Smooth muscle cell (in vitro differentiated cells): ENCODE results near the gene NMNAT3. TPM values are rescaled to one million over a fixed set of nuclear protein-coding genes. Genes with fewer than 3 reads are reported as not detected.

Experiments
- DNase-seq: peaks from one replicate; lab custom pipeline; 2025; ENCODE audit not compliant: unreplicated experiment; lab: John Stamatoyannopoulos, UW
- H2AFZ ChIP-seq: fragments of 200-600 bp; sonication (generic); 2 replicates; pipeline ENCODE4 v1.6.0; 2016; ENCODE audit warnings: antibody characterized with exemption, low read depth, mild to moderate bottlenecking
- H3F3A ChIP-seq: fragments of 200-600 bp; sonication (generic); 2 replicates; pipeline ENCODE4 v1.6.0; 2017; ENCODE audit warnings: antibody characterized with exemption, low read depth
- H3K27ac ChIP-seq: fragments of 200-600 bp; sonication (generic); 2 replicates; pipeline ENCODE4 v1.5.1; 2016; ENCODE audit warnings: low read depth, mild to moderate bottlenecking
- H3K27me3 ChIP-seq: fragments of 200-600 bp; sonication (generic); 2 replicates; pipeline ENCODE4 v1.6.1; 2016; ENCODE audit warnings: low read depth, mild to moderate bottlenecking
- H3K36me3 ChIP-seq: fragments of 200-600 bp; sonication (generic); 2 replicates; pipeline ENCODE4 v1.5.1; 2016; ENCODE audit warnings: low read depth
- H3K4me1 ChIP-seq: fragments of 200-600 bp; sonication (generic); 2 replicates; pipeline ENCODE4 v1.5.1; 2016; ENCODE audit warnings: low read depth
- H3K4me2 ChIP-seq: fragments of 200-600 bp; sonication (generic); 2 replicates; pipeline ENCODE4 v1.6.0; 2016; ENCODE audit warnings: mild to moderate bottlenecking
- H3K4me3 ChIP-seq: fragments of 200-600 bp; sonication (generic); 2 replicates; pipeline ENCODE4 v1.5.1; 2016; ENCODE audit warnings: mild to moderate bottlenecking
- H3K79me2 ChIP-seq: fragments of 200-600 bp; sonication (generic); 2 replicates; pipeline ENCODE4 v1.6.0; 2016; ENCODE audit warnings: low read depth, mild to moderate bottlenecking
- H3K9ac ChIP-seq: fragments of 200-600 bp; sonication (generic); 2 replicates; pipeline ENCODE4 v1.6.0; 2016; ENCODE audit warnings: low read depth
- H3K9me3 ChIP-seq: fragments of 200-600 bp; sonication (generic); replicated peaks from 2 replicates; pipeline ENCODE4 v1.5.1; 2016; ENCODE audit warnings: low read depth
- H4K20me1 ChIP-seq: fragments of 200-600 bp; sonication (generic); 2 replicates; pipeline ENCODE4 v1.6.0; 2016; ENCODE audit warnings: low read depth
- WGBS: methylation state at CpG from one replicate; pipeline ENCODE4 v1.1.7; 2016; ENCODE audit warnings: low lambda C conversion rate; 5-methylcytosine and 5-hydroxymethylcytosine counted together
- polyA plus RNA-seq: library from polyadenylated mRNA; unstranded; fragments of >200 nt; fragmentation: Nextera tagmentation; extraction: Ambion mirVana; gene quantifications from 2 replicates; pipeline ENCODE4 v1.2.1, GENCODE V29; 2016
- total RNA-seq: library from RNA; depleted of rRNA; stranded (reverse); fragments of >200 nt; gene quantifications from 2 replicates; pipeline ENCODE4 v1.2.3, GENCODE V29; 2014
- TF ChIP-seq, protein P1 (sequence below): fragments of 200-600 bp; sonication (generic); IDR thresholded peaks from 2 replicates; pipeline ENCODE4 v1.5.1; 2017; ENCODE audit warnings: borderline replicate concordance, mild to moderate bottlenecking, antibody characterized with exemption; ENCODE audit not compliant: insufficient read depth, poor library complexity, severe bottlenecking

Gene NMNAT3
- total and polyA plus RNA-seq, 2 experiments from 2014 or later, result 0.18 to 0.65 TPM

DNA sequence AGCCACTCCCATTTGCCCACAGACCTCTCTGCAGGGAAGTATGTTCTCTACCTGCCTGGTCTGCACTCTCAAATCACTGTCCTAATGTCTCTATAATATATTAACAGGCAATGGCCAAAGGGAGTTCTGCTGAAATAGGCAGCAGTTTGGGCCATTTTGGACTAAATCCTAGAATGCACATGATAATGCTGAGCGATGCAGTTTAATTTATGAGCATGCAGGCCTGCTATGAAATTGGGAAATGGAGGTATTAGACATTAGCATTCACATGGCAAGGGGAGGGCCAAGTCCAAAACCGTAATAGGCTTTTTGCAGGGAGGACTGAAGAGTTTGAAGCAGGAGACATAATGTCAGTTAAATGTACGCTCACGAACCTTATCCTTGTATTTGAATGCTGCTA, 31.3 kb downstream of the NMNAT3 start:
- Histone ChIP-seq H3K9ac (no peak overlapping the region), H3K4me2 (no peak overlapping the region), H3K27ac (no peak overlapping the region), H2AFZ (no peak overlapping the region), H3F3A (no peaks in the 10 kb centered on the region), H4K20me1 (no peaks in the 10 kb centered on the region), H3K79me2 (no peaks in the 10 kb centered on the region), H3K36me3 (no peaks in the 10 kb centered on the region), H3K4me3 (no peak overlapping the region), H3K9me3 (no peaks in the 10 kb centered on the region), H3K27me3 (no peaks in the 10 kb centered on the region), H3K4me1 (no peaks in the 10 kb centered on the region)
- 95% methylated on average over 4 of the region's 4 CpGs for WGBS
- TF ChIP-seq, protein P1, sequence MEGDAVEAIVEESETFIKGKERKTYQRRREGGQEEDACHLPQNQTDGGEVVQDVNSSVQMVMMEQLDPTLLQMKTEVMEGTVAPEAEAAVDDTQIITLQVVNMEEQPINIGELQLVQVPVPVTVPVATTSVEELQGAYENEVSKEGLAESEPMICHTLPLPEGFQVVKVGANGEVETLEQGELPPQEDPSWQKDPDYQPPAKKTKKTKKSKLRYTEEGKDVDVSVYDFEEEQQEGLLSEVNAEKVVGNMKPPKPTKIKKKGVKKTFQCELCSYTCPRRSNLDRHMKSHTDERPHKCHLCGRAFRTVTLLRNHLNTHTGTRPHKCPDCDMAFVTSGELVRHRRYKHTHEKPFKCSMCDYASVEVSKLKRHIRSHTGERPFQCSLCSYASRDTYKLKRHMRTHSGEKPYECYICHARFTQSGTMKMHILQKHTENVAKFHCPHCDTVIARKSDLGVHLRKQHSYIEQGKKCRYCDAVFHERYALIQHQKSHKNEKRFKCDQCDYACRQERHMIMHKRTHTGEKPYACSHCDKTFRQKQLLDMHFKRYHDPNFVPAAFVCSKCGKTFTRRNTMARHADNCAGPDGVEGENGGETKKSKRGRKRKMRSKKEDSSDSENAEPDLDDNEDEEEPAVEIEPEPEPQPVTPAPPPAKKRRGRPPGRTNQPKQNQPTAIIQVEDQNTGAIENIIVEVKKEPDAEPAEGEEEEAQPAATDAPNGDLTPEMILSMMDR, result no peak
- no peak for DNase-seq

DNA sequence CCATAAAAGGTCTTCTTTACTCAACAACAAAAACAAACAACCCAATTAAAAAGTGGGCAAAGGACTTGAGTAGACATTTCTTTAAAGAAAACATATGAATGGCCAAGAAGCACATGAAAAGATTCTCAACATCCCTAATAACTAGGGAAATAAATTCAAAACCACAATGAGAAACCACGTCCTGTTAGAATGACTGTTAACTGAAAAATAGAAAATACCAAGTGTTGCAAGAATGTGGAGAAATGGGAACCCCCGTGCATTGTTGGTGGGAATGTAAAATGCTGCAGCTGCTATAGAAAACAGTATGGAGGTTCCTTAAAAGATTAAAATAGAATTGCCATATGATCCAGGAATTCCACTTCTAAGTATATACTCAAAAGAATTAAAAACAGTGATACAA, 34.8 kb downstream of the NMNAT3 start:
- H3K36me3 ChIP-seq, result no peaks in the 10 kb centered on the region
- H3K9me3 ChIP-seq, result no peaks in the 10 kb centered on the region
- H3K4me3 ChIP-seq, result no peak overlapping the region
- H4K20me1 ChIP-seq, result no peaks in the 10 kb centered on the region
- no peaks in the 10 kb centered on the region for H3K79me2 ChIP-seq
- H3K27ac ChIP-seq, result no peak overlapping the region
- no peak overlapping the region for H3K4me2 ChIP-seq
- no peak overlapping the region for H3K9ac ChIP-seq
- no peak overlapping the region for H2AFZ ChIP-seq
- TF ChIP-seq, protein P1, result no peak
- H3K4me1 ChIP-seq, result no peaks in the 10 kb centered on the region
- no peaks in the 10 kb centered on the region for H3F3A ChIP-seq
- 53% methylated on average over 2 of the region's 2 CpGs for WGBS
- no peak for DNase-seq
- no peaks in the 10 kb centered on the region for H3K27me3 ChIP-seq

- Histone ChIP-seq H3K4me2 (no peak overlapping the region), H3K9ac (no peak overlapping the region), H3K79me2 (no peaks in the 10 kb centered on the region), H3K36me3 (no peaks in the 10 kb centered on the region), H3K27ac (no peak overlapping the region), H3F3A (no peaks in the 10 kb centered on the region), H2AFZ (no peak overlapping the region), H4K20me1 (no peaks in the 10 kb centered on the region), H3K4me1 (no peaks in the 10 kb centered on the region), H3K9me3 (no peaks in the 10 kb centered on the region), H3K4me3 (no peak overlapping the region), H3K27me3 (no peaks in the 10 kb centered on the region)
- TF ChIP-seq, protein P1, result no peak
- WGBS, result 87% methylated on average over 1 of the region's 1 CpG
- DNase-seq, result no peak
Measured at GRCh38 chr3:139640456-139640855, 37.3 kb downstream of the NMNAT3 start.

DNA sequence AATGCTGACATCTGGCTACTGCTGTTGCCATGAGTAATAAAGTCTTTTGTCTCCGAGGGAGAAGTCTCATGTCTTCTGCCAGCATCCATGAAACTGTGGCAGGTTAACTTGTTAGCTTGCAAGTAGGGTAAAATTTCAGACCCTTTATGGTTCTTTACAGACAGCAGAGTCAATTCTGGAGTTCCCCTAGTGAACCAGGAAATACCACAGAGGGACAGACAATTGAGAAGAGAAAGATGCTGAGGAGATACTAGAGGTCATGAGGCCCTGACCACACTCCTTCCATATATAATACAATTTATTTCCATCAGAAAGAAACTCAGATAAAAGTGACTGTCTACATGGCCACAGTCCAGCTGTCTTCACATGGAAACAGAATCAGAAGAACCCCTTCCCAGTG, 38.1 kb downstream of the NMNAT3 start:
- H3K4me2 ChIP-seq, result no peak overlapping the region
- no peaks in the 10 kb centered on the region for H3K4me1 ChIP-seq
- no peaks in the 10 kb centered on the region for H3K27me3 ChIP-seq
- WGBS, result 90% methylated on average over 1 of the region's 1 CpG
- H3K9ac ChIP-seq, result no peak overlapping the region
- H4K20me1 ChIP-seq, result no peaks in the 10 kb centered on the region
- H3K27ac ChIP-seq, result no peak overlapping the region
- H3F3A ChIP-seq, result no peaks in the 10 kb centered on the region
- no peaks in the 10 kb centered on the region for H3K9me3 ChIP-seq
- H3K4me3 ChIP-seq, result no peak overlapping the region
- H3K36me3 ChIP-seq, result no peaks in the 10 kb centered on the region
- no peak for DNase-seq
- TF ChIP-seq, protein P1, result no peak
- no peak overlapping the region for H2AFZ ChIP-seq
- H3K79me2 ChIP-seq, result no peaks in the 10 kb centered on the region
